Nephron (organoid): Measurements from ENCODE around the gene SUGP2.
A peak's percentile ranks its signal among the peaks of the same experiment; 100 is the strongest.

Experiments
- H3K27ac Mint-ChIP-seq, 3 experiments: 2 replicates each; pipeline ENCODE4 v1.8.0; 2020; ENCODE audit warnings: mixed read lengths in 3 of 3, mild to moderate bottlenecking in 2 of 3, moderate library complexity in 1 of 3
- H3K27me3 Mint-ChIP-seq: 2 replicates; pipeline ENCODE4 v1.8.0; 2021; ENCODE audit warnings: low read depth, mild to moderate bottlenecking, moderate library complexity, mixed read lengths
- H3K36me3 Mint-ChIP-seq: 2 replicates; pipeline ENCODE4 v1.8.0; 2020; ENCODE audit warnings: low read depth, mixed read lengths
- H3K4me1 Mint-ChIP-seq: 2 replicates; pipeline ENCODE4 v1.8.0; 2020; ENCODE audit warnings: mixed read lengths
- H3K4me3 Mint-ChIP-seq, 3 experiments: 2 replicates each; pipeline ENCODE4 v1.8.0; 2020; ENCODE audit warnings: mild to moderate bottlenecking in 3 of 3, mixed read lengths in 3 of 3, moderate library complexity in 2 of 3
- H3K9me3 Mint-ChIP-seq: 2 replicates; pipeline ENCODE4 v1.8.0; 2020; ENCODE audit warnings: mixed read lengths
- TF ChIP-seq, protein P1 (sequence below), 3 experiments: fragments of 200-600 bp; sonication (generic); IDR thresholded peaks; one replicate each; pipeline ENCODE4 v1.5.0; 2021; ENCODE audit warnings: antibody characterized with exemption in 3 of 3; ENCODE audit not compliant: unreplicated experiment in 3 of 3

SUGP2 gene

DNA sequence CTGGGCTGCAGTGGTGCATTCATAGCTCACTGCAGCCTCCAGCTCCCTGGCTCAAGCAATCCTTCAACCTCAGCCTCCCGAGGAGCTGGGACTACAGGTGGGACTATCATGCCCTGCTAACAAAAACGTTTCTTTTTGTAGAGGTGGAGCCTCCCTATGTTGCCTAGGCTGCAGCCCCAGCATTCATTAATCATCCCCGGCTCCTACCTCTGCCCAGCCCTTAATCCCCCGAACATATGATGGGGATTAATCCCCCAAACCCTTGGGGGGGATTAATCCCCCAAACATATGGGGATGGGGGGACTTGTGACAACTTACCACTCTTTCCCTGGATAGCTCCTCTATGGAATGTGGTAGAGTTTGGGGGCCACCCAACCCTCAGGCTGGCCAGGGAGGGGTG lies 45.9 kb downstream of the SUGP2 start:
- Mint-ChIP-seq H3K27me3 (peaks cover 9% of the 10 kb centered on the region), H3K4me1 (peaks cover 10% of the 10 kb centered on the region), H3K36me3 (peaks cover 8% of the 10 kb centered on the region), H3K4me3 (no peak overlapping the region), H3K9me3 (no peaks in the 10 kb centered on the region), H3K27ac (no peak overlapping the region)
- TF ChIP-seq, protein P1, sequence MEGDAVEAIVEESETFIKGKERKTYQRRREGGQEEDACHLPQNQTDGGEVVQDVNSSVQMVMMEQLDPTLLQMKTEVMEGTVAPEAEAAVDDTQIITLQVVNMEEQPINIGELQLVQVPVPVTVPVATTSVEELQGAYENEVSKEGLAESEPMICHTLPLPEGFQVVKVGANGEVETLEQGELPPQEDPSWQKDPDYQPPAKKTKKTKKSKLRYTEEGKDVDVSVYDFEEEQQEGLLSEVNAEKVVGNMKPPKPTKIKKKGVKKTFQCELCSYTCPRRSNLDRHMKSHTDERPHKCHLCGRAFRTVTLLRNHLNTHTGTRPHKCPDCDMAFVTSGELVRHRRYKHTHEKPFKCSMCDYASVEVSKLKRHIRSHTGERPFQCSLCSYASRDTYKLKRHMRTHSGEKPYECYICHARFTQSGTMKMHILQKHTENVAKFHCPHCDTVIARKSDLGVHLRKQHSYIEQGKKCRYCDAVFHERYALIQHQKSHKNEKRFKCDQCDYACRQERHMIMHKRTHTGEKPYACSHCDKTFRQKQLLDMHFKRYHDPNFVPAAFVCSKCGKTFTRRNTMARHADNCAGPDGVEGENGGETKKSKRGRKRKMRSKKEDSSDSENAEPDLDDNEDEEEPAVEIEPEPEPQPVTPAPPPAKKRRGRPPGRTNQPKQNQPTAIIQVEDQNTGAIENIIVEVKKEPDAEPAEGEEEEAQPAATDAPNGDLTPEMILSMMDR (IDR thresholded peaks at IDR 0.05; ENCODE audit: unreplicated experiment in 3 of 3): no peak

DNA sequence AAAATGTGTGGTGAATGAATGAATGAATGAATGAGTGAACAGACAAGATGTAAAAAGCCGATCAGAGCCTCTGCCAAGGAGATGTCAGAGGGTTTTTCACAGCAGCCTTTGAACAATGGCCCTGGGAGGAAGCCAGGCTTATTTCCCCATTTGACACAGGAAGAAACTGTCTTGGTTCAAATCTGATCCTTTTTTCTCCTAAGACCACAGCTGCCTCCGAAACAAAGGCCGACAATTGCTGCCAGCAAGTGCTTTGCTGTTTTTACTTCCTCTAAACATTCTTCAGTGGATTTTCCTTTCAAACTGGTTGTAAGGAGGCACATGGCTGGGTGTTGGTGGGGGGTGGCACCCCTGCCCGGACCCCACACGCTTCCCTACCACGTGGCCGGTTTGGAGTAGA lies 48.1 kb downstream of the SUGP2 start:
- H3K4me1 Mint-ChIP-seq: peaks cover 10% of the 10 kb centered on the region
- no peaks in the 10 kb centered on the region for H3K9me3 Mint-ChIP-seq
- H3K27me3 Mint-ChIP-seq: peaks cover 9% of the 10 kb centered on the region

DNA sequence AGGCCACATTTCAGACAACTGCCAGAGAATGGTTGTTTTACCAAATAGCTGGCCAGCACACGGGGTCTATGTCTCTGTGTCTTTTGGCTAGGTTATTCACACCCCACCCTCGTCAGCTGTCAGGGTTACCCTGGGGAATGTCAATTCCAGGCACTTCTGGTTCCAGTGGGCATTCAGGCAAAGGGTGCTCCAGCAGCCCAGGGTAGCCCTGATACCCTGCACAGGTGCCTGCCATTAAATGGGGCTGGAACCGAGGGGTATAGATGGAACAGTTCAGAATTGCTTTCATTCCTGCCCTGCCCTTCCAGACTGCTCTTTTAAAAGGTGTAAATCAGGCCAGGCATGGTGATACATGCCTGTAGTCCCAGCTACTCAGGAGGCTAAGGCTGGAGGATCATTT lies 49.1 kb downstream of the SUGP2 start:
- peaks cover 10% of the 10 kb centered on the region for H3K4me1 Mint-ChIP-seq
- H3K36me3 Mint-ChIP-seq: no peaks in the 10 kb centered on the region
- H3K27me3 Mint-ChIP-seq: peaks cover 9% of the 10 kb centered on the region
- H3K9me3 Mint-ChIP-seq: no peaks in the 10 kb centered on the region
- TF ChIP-seq, protein P1 (IDR thresholded peaks at IDR 0.05; ENCODE audit: unreplicated experiment in 3 of 3): no peak
- no peak overlapping the region for H3K4me3 Mint-ChIP-seq
- H3K27ac Mint-ChIP-seq: no peak overlapping the region

More for the DNA sequence above, 48.1 kb downstream of the SUGP2 start:
- no peaks in the 10 kb centered on the region for H3K36me3 Mint-ChIP-seq
- TF ChIP-seq, protein P1 (IDR thresholded peaks at IDR 0.05; ENCODE audit: unreplicated experiment in 3 of 3): no peak
- H3K4me3 Mint-ChIP-seq: no peak overlapping the region
- peak overlapping the region in 2 of 3 experiments; percentile 49 to 56 for H3K27ac Mint-ChIP-seq

DNA sequence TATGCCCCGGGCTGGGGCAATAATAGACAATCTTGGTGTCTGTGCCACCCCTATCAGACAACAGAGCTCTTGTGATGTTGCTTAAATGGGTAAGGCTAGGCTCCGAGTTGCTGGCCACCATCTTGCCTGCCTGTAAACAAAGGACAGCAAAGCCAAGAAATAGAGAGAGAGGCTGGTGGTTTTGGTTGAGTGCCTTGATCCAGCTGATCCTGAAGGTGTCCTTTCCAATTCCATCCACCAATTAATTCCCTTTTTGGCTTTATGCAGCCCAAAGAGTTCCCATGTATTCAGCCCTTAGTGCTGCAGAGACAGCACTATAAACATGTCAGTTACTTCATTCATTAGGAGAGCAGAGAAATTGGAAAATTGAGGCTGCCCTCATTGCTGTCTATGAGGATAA lies 50.6 kb downstream of the SUGP2 start:
- Mint-ChIP-seq H3K36me3 (no peaks in the 10 kb centered on the region), H3K27me3 (peaks cover 9% of the 10 kb centered on the region), H3K9me3 (no peaks in the 10 kb centered on the region), H3K4me1 (peaks cover 10% of the 10 kb centered on the region), H3K27ac (no peak overlapping the region), H3K4me3 (no peak overlapping the region)
- TF ChIP-seq, protein P1 (IDR thresholded peaks at IDR 0.05; ENCODE audit: unreplicated experiment in 3 of 3): no peak

DNA sequence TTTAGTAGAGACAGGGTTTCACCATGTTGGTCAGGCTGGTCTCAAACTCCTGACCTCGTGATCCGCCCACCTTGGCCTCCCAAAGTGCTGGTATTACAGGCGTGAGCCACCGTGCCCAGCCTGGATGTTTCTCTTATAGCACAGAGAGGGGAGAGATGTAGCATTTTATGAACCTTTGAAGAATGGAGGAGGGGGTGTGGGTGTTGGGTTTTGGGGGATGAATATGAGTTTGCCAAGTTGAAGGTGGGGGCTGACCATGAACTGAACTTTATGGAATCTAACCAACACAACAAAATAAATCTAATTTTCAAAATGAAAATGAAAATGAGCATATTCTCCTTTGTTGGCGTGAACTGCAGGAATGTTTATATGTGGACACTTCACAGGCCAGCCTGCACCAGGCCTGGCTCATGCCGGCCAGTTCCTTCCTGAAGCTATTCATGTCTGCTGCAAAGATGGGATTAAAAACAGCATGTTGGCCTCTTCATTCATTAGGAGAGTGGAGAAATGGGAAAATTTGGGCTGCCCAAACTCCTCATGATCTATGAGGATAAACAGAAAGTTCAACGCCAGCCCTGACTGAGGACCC lies 52.8 kb downstream of the SUGP2 start:
- H3K27me3 Mint-ChIP-seq: peaks cover 9% of the 10 kb centered on the region
- TF ChIP-seq, protein P1 (IDR thresholded peaks at IDR 0.05; ENCODE audit: unreplicated experiment in 3 of 3): no peak
- no peaks in the 10 kb centered on the region for H3K9me3 Mint-ChIP-seq
- H3K36me3 Mint-ChIP-seq: no peaks in the 10 kb centered on the region
- peaks cover 3% of the 10 kb centered on the region for H3K4me1 Mint-ChIP-seq
- H3K27ac Mint-ChIP-seq: no peak overlapping the region
- no peak overlapping the region for H3K4me3 Mint-ChIP-seq

DNA sequence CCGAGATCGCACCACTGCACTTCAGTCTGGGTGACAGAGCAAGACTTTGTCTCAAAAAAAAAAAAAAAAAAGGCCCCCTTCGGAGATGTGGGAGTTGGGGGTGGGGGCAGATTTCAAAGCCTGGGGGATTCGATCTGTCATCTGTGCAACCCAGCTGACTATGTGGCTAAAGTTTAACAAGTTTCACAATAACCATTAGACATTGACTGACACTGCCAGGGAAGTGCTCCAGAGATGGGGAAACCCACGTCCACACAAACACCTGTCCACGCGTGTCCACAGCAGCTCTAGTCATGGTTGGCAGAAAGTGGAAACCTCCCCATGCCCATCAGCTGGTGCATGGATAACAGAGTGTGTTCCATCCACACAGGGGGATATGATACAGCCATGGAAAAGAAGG lies 54.7 kb downstream of the SUGP2 start:
- Mint-ChIP-seq H3K4me1 (no peaks in the 10 kb centered on the region), H3K4me3 (no peak overlapping the region), H3K9me3 (no peaks in the 10 kb centered on the region), H3K36me3 (no peaks in the 10 kb centered on the region), H3K27ac (no peak overlapping the region), H3K27me3 (peaks cover 4% of the 10 kb centered on the region)
- TF ChIP-seq, protein P1 (IDR thresholded peaks at IDR 0.05; ENCODE audit: unreplicated experiment in 3 of 3): no peak
